ENCODE results near the gene ELOA.

The ELOA gene

GRCh38 chr1:23742670-23743286, 493 bp upstream of the ELOA start:
- TF ChIP-seq YY1 (IDR thresholded peaks at IDR 0.05; ENCODE audit: low read depth) (no peak), CEBPB (IDR thresholded peaks at IDR 0.05) (no peak), EGR1 (IDR thresholded peaks at IDR 0.05) (no peak), RAD21 (IDR thresholded peaks at IDR 0.05; ENCODE audit: low read depth) (no peak)

- TF ChIP-seq ZBTB7A (IDR thresholded peaks at IDR 0.05; ENCODE audit: low read depth), result no peak
- no peak for TF ChIP-seq EP300 (IDR thresholded peaks at IDR 0.05; ENCODE audit: borderline replicate concordance)
- TF ChIP-seq EGR1 (IDR thresholded peaks at IDR 0.05), result no peak
- TF ChIP-seq FOXM1 (IDR thresholded peaks at IDR 0.05; ENCODE audit: borderline replicate concordance, low read depth), result no peak
- no peak for TF ChIP-seq TAF1 (IDR thresholded peaks at IDR 0.05; ENCODE audit: low read depth)
- no peak for TF ChIP-seq TEAD4 (IDR thresholded peaks at IDR 0.05)
- no peak for TF ChIP-seq MAX (IDR thresholded peaks at IDR 0.05)
- TF ChIP-seq REST (IDR thresholded peaks at IDR 0.05; ENCODE audit: low read depth), result no peak
- TF ChIP-seq CREB1 (IDR thresholded peaks at IDR 0.05; ENCODE audit: low read depth), result no peak
- no peak for TF ChIP-seq USF1 (IDR thresholded peaks at IDR 0.05)
- TF ChIP-seq YY1 (IDR thresholded peaks at IDR 0.05; ENCODE audit: low read depth), result no peak
- no peak for TF ChIP-seq CEBPB (IDR thresholded peaks at IDR 0.05)
- TF ChIP-seq TCF12 (IDR thresholded peaks at IDR 0.05; ENCODE audit: low read depth), result no peak
- TF ChIP-seq NFIC (IDR thresholded peaks at IDR 0.05), result no peak
These were observed 2.2 kb downstream of the ELOA start for GRCh38 chr1:23745515-23745914.

GRCh38 chr1:23748016-23748415, 4.7 kb downstream of the ELOA start:
- no peak for TF ChIP-seq MAX (IDR thresholded peaks at IDR 0.05)
- no peak for TF ChIP-seq CEBPB (IDR thresholded peaks at IDR 0.05)
- TF ChIP-seq EGR1 (IDR thresholded peaks at IDR 0.05), result no peak
- TF ChIP-seq TCF12 (IDR thresholded peaks at IDR 0.05; ENCODE audit: low read depth), result no peak
- TF ChIP-seq TEAD4 (IDR thresholded peaks at IDR 0.05), result no peak
- no peak for TF ChIP-seq ZBTB7A (IDR thresholded peaks at IDR 0.05; ENCODE audit: low read depth)
- no peak for TF ChIP-seq USF1 (IDR thresholded peaks at IDR 0.05)
- TF ChIP-seq EP300 (IDR thresholded peaks at IDR 0.05; ENCODE audit: borderline replicate concordance), result no peak
- no peak for TF ChIP-seq RAD21 (IDR thresholded peaks at IDR 0.05; ENCODE audit: low read depth)
- TF ChIP-seq TAF1 (IDR thresholded peaks at IDR 0.05; ENCODE audit: low read depth), result no peak
- no peak for TF ChIP-seq YY1 (IDR thresholded peaks at IDR 0.05; ENCODE audit: low read depth)
- no peak for TF ChIP-seq CREB1 (IDR thresholded peaks at IDR 0.05; ENCODE audit: low read depth)
- TF ChIP-seq NFIC (IDR thresholded peaks at IDR 0.05), result no peak

GRCh38 chr1:23751050-23751814, 8.0 kb downstream of the ELOA start:
- TF ChIP-seq RAD21 (IDR thresholded peaks at IDR 0.05; ENCODE audit: low read depth) (peak; percentile 54), FOXM1 (IDR thresholded peaks at IDR 0.05; ENCODE audit: borderline replicate concordance, low read depth) (no peak)

- no peak for TF ChIP-seq RAD21 (IDR thresholded peaks at IDR 0.05; ENCODE audit: low read depth)
- TF ChIP-seq NFIC (IDR thresholded peaks at IDR 0.05), result no peak
- no peak for TF ChIP-seq ZBTB7A (IDR thresholded peaks at IDR 0.05; ENCODE audit: low read depth)
- no peak for TF ChIP-seq EP300 (IDR thresholded peaks at IDR 0.05; ENCODE audit: borderline replicate concordance)
- no peak for TF ChIP-seq CEBPB (IDR thresholded peaks at IDR 0.05)
- no peak for TF ChIP-seq YY1 (IDR thresholded peaks at IDR 0.05; ENCODE audit: low read depth)
- no peak for TF ChIP-seq TCF12 (IDR thresholded peaks at IDR 0.05; ENCODE audit: low read depth)
- TF ChIP-seq TAF1 (IDR thresholded peaks at IDR 0.05; ENCODE audit: low read depth), result no peak
- TF ChIP-seq USF1 (IDR thresholded peaks at IDR 0.05), result no peak
- no peak for TF ChIP-seq REST (IDR thresholded peaks at IDR 0.05; ENCODE audit: low read depth)
- no peak for TF ChIP-seq CREB1 (IDR thresholded peaks at IDR 0.05; ENCODE audit: low read depth)
- no peak for TF ChIP-seq FOXM1 (IDR thresholded peaks at IDR 0.05; ENCODE audit: borderline replicate concordance, low read depth)
- no peak for TF ChIP-seq TEAD4 (IDR thresholded peaks at IDR 0.05)
- TF ChIP-seq EGR1 (IDR thresholded peaks at IDR 0.05), result no peak
- TF ChIP-seq MAX (IDR thresholded peaks at IDR 0.05), result no peak
These were observed 8.5 kb downstream of the ELOA start for GRCh38 chr1:23751815-23752200.
